NK-92 (cell line): ENCODE measurements around the gene DDO.
"Not testable (repeated sequence)": the region's sequence is repeated elsewhere in the genome, so short reads cannot be mapped to it uniquely, and the experiment has no call there.

Source experiments
- DNase-seq: peaks from one replicate; lab custom pipeline; 2025; ENCODE audit not compliant: unreplicated experiment; lab: John Stamatoyannopoulos, UW

Gene DDO

DNA sequence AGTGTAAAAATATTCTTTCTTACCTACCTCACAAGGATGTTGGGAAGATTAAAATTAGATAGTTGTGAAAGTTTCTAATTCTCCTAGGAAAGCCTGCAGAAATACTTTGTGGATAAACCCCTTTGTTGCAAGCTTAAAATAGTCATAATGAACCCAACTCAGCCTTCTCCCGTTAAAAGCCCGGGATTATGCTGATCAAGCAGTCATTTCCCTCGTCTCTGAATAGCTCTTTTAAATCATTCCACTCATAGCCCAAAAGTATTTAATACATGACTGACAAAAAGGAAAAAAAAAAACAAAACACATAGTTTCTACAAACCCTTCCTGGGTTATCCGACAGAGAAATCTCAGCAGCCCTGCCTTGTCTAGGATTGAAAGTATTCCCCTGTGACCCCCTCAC lies 46.3 kb downstream of the DDO start:
- no peak for DNase-seq

DNA sequence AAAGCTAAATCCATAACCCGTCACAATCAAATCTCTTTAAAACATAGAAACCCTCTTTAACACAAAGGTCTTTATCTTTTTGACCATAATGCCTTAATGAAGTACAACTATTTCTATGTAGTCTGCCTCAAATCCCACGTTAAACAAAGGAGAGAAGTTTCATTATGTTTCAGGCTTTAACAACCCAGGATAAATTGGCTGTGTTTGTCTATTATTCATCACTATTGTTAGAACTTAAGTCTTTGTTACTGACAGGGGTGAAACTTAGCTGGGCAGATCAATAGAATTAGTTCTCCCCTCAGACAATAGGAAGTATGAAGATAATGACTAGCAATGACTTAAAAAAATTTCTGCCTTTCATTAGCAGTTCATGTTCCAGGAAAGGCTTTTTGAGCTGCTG lies 47.1 kb downstream of the DDO start:
- no peak for DNase-seq

- no peak for DNase-seq
These were observed 47.5 kb downstream of the DDO start for GRCh38 chr6:110367825-110368224.

- DNase-seq, result no peak
These were observed 48.4 kb downstream of the DDO start for GRCh38 chr6:110366975-110367374.

DNA sequence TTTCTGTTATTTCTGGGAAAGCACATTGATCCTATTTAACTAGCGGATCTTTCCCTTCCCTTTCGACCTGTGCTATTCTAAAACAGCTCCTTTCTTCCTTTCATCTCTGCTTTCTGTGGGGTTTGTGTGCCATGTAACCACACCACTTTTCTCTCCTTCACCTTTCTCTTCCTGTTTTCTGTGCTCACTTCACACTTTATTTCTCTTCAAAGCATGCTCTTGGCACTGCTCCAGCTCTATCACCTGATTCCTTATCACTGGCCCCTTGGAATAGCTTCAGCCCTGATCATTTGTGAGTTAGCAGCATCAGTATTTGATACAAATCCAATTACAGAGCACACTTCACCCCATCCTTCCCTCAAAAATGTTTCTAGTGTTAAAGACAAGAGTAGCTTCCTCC lies 49.1 kb downstream of the DDO start:
- DNase-seq, result no peak

- DNase-seq, result no peak
These were observed 50.8 kb downstream of the DDO start for GRCh38 chr6:110364364-110365105.

DNA sequence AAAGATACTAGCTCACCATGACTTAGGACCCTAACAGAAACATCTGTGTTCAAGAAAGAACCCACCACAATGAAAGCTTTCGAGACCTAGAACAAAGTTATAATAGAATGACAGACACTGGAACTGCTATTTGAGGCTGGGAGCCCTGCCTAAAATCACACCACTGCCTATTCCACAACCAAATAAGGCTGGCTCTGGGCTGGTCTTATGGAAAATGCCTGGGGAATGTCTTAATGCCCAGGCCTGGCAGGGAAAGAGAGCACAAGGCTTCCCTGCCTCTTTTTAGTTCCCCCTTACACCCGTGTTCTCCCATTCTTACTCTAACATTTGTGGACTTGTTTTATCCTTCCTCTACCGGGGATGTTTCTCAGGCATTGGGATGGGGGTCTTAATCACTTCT lies 51.6 kb downstream of the DDO start:
- DNase-seq, result no peak

- no peak for DNase-seq
These were observed 54.7 kb downstream of the DDO start for GRCh38 chr6:110360676-110361075.

DNA sequence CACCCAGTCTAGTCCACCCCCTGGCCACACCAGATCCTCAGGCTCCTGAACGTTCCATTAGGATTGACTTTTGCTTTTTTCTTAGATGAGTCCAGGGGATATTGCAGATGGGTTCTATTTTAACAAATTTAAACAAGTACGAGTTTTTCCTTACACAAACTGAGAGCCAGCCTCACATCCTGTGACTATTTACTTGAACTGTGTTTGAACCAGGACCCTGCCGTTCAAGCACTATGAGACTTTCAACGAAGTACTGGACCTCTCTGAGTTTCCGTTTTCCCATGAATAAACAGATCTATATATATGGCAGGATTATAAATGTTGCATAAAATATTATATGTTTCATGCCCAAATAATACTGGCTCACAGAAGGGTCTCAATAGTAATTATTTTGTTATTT lies 55.8 kb downstream of the DDO start:
- no peak for DNase-seq

DNA sequence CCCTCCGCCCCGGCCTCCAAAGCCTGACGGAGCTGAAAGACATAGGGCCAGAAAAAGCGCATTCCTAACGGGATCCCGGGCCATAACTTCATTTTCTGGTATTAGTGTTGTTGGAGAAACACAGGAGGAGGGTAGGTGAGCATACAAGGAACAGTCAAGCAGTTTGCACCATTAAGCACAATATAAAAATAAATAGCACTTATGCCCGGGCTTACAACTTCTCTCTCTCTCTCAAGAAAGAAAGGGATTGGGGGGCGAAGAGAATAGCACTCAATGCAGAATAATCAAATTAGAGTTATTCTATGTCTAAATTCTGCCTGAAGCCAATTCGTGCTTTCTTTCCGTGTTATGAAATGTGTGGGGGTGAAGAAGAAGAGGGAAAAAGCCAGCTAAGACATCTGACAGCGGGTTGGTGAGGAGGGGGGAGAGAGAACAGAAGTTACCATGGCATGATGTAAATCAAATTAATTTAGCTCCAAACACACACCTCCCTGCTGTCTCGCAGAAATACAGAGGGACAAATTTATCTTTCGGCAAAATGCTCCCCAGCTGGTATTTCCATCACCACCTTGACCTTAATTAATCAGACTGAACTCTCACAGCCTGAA lies 56.7 kb downstream of the DDO start:
- DNase-seq, result no peak

- DNase-seq, result no peak
These were observed 57.5 kb downstream of the DDO start, which contains the start of gene METTL24 for GRCh38 chr6:110357664-110358552. TSS of gene METTL24 (minus strand) at chr6:110358349. CDS start at chr6:110358272, 77 bp downstream.

- no peak for DNase-seq
These were observed 58.1 kb downstream of the DDO start for GRCh38 chr6:110357298-110357663.

DNA sequence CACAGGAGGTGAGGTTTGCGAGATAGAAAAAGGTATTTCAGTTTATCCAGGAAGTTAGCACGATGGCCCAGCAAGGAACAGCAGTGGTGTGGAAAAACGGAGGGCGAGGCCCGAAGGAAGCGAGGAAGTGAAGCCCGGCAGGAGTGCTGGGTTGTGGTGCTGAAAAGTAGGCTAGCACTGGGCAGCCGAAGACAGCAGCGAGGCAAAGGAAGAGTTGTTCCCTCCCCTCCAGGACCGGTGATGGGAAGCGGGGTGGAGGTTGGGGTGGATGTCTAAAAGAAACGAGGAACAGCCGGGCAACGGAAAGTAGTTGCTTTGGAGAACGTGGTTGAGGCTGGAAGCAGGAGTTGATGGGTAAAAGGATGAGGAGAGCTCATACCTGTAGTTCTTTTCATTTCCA lies 58.6 kb downstream of the DDO start:
- DNase-seq, result no peak

DNA sequence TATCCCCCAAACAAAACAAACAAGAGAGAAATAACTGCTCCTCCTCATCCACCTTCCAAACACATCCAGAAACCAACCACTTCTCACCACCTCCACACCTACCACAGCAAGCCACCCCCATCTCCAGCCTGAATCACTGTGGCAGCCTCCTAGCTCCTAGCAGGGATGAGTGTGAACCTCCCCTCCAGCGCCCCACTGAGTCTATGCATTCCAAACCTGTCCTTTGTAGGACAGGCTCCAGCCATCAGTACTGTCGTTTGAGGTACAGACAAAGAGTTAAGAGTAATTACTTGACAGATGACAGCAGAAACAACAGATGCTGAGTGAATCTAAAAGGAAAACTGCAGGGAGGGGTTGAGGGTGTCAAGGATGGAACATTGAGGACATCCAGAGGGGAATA lies 59.6 kb downstream of the DDO start:
- no peak for DNase-seq

- no peak for DNase-seq
These were observed 60.4 kb downstream of the DDO start for GRCh38 chr6:110355022-110355421.

DNA sequence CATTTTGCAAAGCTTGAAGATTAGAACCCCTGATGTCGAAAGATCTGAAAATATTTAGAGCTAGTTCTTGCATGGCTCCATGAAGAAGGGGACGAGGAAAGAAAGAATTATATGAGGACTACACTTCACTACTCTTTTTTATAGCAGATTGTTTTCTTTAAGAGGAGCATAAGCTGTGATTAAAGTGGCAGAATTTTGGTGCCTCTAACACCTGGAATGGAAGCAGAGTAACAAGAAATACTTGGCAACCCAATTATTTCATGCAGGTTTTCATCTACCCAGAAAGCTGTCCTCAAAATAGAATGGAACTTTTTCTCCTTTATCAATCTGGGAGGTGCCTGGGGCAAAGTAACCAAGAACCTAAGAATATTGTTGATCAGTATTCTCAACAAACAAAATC lies 61.2 kb downstream of the DDO start:
- DNase-seq, result no peak

DNA sequence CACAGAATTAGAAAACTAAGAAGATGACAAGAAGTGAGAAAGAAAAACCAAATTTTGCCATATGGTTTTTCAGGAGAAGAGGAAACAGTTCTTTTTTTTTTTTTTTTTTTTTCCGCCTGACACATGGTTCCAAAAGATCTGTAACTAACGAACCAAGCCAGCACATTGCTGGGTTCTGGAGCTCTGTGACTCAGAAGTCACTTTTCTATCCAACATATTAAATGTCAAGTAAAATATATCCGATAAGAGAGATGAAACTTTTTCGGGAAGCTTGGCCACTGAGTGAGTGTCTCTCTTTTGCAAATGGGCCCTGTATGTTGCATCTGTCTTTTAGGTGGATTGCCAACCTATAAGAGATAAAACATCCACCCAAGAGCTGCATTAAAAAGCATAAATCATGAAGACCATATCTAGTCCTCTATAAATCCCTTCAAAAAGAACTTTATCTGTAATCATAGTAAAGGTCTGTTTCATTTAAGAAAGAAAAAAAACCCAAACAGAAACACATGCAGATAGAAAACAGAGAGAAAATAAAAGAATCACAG lies 61.8 kb downstream of the DDO start:
- DNase-seq, result no peak

- no peak for DNase-seq
These were observed 62.7 kb downstream of the DDO start for GRCh38 chr6:110352563-110353262.

- no peak for DNase-seq
These were observed 63.4 kb downstream of the DDO start for GRCh38 chr6:110351986-110352385.

DNA sequence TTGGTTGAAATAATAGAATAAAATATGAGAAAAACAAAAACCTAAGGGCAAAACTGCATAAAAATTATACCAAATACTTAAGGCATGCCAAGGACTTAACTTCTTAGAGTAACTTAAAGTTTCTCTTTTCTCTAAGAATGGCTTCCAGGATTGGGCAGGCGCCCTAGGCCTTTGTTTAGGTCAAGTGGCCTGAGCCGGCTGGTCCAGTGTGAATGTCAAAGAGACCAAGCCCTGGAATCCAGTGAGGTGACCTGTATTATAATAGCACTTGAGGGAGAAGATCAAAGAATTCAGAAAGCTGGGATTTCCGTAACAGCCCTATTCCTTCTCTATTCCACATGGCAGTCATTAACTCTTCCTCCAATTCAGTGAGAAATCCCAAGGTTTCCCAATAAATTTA lies 63.8 kb downstream of the DDO start:
- DNase-seq, result no peak

DNA sequence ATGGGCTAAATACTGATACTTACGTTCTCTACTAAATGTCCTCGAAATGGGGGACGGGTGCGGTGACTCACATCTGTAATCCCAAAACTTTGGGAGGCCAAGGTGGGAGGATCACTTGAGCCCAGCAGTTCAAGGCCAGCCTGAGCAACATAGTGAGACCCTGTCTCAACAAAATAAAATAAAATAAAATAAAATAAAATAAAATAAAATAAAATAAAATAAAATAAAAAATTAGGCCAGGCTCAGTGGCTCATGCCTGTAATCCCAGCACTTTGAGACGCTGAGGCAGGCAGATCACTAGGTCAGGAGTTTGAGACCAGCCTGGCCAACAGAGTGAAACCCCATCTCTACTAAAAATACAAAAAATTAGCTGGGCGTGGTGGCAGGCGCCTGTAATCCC lies 64.8 kb downstream of the DDO start:
- not testable (repeated sequence) for DNase-seq
